GM10847 (cell line): ENCODE data around the gene TXNIP.

Source experiments
- POLR2A ChIP-seq: IDR thresholded peaks from 2 replicates; pipeline ENCODE4 v1.6.1; 2011; ENCODE audit not compliant: insufficient read length; ENCODE audit errors: extremely low read depth

Gene TXNIP

DNA sequence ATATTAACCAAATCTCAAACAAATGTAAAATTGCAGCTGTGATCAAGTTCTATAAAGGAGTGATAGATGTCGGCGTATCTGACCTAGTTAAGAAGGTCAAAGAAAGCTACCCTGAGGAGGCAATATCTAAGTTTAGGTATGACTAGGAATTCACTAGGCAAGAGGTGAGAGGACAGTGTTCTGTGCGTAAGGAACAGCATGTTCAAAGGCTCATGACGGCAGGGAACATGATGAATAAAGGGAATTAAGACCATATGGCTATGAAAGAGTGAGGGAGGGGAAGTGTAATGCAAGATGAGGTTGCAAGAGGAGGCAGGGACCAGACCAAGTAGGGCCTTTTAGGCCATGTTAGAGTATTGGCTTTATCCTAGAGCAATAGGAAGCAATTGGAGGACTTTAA, 47.2 kb downstream of the TXNIP start:
- no peak for TF ChIP-seq POLR2A

DNA sequence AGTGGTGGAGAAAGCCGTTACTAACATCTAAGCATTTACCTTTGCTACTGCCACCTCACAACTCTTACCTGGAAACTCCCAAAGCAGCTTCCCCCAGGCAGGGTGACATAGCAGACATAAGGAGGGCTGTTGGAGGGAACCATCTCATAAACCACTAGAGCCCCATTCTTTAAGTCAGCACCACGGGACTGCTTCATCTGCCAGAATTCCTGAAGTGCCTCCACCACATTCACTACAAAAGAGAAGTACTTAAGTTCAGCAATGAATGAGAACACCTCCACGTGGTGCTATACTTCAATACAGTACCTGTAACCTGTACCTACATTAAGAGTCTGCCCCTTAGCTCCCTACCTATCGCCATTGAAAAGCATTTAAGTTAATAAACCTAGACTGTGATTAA, 48.8 kb downstream of the TXNIP start:
- TF ChIP-seq POLR2A: no peak

DNA sequence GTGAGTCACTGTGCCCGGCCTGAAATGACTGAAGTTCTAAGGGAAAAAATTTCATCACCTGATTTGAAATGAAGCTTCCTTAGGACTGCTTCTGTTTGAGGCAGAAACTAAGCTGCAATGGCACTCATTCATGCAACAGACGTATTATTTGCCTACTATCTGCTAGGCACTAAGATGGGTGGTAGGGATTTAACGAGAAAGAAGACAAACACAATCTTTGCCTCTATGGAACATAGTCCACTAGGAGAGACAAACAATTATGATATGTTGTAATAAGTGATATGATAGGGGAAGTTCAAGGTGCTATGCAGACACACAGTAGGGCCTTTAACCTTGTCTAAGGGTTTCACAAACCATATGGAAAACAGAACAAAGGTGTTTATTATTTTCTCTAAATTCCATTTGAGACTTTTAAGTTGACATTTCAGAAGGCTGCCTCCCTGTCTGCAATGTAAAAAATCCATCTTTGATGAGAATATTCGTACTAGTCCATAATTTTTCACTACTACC, 49.8 kb downstream of the TXNIP start:
- no peak for TF ChIP-seq POLR2A

DNA sequence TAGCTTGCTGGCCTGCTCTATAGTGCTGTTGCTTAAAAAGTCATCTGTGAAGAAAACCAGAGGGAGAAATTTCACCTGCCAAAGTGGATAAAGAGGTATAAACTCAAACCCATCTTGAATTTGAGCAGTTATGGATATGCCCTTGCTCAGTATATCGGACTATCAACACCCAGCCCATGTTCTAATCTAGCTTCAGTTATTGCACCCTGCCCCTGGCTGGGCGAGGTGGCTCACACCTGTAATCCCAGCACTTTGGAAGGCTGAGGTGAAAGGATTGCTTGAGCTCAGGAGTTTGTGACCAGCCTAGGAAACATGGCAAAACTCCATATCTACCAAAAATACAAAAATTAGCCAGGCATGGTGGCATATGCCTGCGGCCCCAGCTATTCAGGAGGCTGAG, 51.8 kb downstream of the TXNIP start:
- TF ChIP-seq POLR2A: no peak

DNA sequence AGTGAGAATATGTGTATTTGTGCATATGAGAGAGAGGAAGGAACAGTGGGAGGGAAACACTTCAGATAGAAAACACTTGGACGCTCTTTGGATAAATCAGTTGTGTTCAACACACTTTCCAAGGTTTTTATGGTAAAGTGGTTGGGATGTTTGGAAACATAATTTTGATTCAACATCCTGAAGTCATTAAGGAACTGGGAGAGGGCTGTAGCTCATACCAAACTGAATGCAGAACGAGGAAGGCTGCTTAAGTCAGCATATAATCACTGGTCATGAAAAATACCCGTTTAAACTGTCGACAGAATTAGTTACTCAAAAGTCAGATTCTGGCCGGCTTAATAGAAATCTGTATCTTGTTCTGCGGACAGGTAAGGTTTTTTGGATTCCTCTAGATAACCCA, 53.5 kb downstream of the TXNIP start:
- TF ChIP-seq POLR2A: no peak
